GM13977 (cell line): Measurements from ENCODE around the gene CDK3.

ENCODE experiments used
- DNase-seq: peaks from one replicate; pipeline ENCODE4 v3.0.0; 2012; ENCODE audit warnings: low spot score
- in situ Hi-C: fragments of 300-500 bp; cut with MboI; formaldehyde crosslinking; loops from one replicate; pipeline ENCODE4 v1.12.0; 2022; ENCODE audit warnings: low sequenced_read_pairs, low pct_unique_long_range_greater_than_20kb, mixed read lengths, inconsistent platforms; ENCODE audit not compliant: unreplicated experiment
- TF ChIP-seq, protein P1 (sequence below): IDR thresholded peaks from 2 replicates; pipeline ENCODE4 v1.5.1; 2012; ENCODE audit warnings: mild to moderate bottlenecking, control low read depth; ENCODE audit not compliant: insufficient read depth; ENCODE audit errors: extremely low read depth, missing control alignments

Gene CDK3

DNA sequence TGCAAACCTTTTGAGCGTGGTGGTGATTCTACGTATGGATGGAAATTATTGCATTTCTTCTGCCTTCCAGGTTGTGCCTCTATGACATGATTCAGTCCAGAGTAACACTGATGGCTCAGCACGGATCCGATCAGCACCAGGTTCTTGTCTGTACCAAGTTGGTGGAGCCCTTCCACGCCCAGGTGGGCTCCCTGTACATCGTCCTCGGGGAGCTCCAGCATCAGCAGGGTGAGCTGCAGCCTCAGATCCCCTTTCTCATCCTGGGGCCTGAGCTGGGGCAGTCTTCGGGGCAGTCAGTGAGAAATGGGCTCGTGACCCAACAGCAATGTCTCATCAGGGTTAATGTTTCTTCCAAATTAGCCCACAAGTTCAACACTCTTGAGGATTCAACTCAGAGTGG is 9.3 kb upstream of the CDK3 start:
- in situ Hi-C loops = no loop called here
- DNase-seq = no peak
- TF ChIP-seq, protein P1, sequence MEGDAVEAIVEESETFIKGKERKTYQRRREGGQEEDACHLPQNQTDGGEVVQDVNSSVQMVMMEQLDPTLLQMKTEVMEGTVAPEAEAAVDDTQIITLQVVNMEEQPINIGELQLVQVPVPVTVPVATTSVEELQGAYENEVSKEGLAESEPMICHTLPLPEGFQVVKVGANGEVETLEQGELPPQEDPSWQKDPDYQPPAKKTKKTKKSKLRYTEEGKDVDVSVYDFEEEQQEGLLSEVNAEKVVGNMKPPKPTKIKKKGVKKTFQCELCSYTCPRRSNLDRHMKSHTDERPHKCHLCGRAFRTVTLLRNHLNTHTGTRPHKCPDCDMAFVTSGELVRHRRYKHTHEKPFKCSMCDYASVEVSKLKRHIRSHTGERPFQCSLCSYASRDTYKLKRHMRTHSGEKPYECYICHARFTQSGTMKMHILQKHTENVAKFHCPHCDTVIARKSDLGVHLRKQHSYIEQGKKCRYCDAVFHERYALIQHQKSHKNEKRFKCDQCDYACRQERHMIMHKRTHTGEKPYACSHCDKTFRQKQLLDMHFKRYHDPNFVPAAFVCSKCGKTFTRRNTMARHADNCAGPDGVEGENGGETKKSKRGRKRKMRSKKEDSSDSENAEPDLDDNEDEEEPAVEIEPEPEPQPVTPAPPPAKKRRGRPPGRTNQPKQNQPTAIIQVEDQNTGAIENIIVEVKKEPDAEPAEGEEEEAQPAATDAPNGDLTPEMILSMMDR = no peak

DNA sequence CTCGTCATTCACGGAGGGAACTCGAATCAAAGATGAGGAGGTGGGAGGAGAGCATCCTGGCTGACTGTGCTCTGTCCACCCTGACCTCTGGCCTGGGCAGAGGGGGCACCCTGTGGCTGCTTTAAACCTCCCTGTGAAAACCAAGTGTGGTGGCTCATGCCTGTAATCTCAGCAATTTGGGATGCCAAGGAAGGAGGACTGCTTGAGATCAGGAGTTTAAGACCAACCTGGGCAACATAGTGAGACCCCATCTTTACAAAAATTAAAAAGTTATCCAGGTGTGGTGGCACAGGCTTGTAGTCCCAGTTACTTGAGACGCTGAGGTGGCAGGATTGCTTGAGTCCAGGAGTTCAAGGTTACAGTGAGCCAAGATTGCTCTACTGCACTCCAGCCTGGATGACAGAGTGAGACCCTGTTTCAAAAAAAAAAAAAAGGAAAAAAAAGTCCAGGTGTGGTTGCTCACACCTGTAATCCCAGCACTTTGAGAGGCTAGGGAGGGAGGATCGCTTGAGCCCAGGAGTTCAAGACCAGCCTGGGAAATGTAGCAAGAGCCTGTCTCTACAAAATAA is 5.8 kb upstream of the CDK3 start:
- in situ Hi-C loops = no loop called here
- no peak for DNase-seq
- TF ChIP-seq, protein P1 = no peak

- TF ChIP-seq, protein P1 = no peak
- in situ Hi-C loops = no loop called here
- no peak for DNase-seq
Measured at GRCh38 chr17:75995385-75995925, 5.2 kb upstream of the CDK3 start.

DNA sequence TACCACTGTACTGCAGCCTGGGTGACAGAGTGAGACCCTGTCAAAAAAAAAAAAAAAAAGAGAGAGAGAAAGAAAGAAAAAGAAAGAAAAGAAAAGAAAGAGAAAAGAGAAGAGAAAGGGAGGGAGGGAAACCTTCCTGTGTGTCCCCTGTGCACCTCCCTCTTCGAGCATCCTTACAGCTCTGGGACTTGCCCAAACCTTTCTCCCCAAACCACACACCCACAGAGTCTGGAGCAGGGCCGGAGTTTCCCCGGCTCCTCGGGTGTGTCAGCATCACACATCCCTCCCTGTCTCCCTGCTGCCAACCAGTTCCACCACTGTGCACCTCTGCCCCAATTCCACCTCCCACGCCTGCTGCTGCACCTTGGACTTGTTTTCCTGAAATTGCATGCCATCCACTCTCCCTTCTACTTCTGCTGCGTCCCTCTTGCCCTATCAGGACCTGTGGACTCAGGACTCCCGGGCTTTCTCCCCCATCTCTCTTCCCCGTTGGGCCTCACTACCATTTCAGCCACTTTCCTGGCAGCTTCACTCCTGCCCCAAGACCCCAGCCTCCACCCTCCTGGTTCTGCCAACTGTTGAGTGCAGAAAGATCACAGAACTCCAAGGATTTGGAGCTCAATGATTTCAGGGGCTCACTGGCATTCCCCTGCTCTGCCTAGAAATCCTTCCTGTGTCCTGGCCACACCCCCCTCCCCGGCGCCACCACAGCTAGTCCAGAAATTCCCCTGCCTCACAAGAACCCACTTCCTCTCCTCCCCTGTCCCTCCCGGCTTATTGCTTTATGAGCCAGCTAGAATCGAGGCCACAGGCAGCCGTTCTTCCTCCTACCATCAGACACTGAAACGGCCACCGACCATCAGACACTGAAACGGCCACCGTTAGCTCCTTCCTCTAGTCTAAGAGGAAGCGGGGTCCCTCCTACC is 3.7 kb upstream of the CDK3 start:
- peak; percentile 70 for DNase-seq

DNA sequence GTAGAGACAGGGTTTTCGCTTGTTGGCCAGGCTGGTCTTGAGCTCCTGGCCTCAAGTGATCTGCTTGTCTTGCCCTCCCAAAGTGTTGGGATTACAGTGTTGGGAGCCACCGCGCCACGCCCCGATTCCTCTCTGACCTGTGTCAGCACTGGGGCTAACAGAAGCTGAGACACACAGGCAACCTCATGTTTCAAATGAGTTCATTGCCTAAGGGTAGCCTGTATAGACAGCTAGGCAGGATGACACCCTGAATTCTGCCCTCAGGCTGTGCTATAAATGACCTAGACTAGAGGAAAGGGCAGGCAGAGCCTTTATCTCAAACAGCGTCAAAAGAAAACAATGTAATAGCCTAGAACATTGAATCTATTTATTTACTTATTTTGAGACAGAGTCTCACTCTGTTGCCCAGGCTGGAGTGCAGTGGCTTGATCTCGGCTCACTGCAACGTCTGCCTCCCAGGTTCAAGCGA is 2.3 kb upstream of the CDK3 start:
- TF ChIP-seq, protein P1 = no peak
- DNase-seq = peak; percentile 14
- in situ Hi-C loops = no loop called here

More for the DNA sequence above, 3.7 kb upstream of the CDK3 start:
- in situ Hi-C loops = no loop called here
- TF ChIP-seq, protein P1 = no peak

- in situ Hi-C loops = loop anchor here (10.0 kb wide), 1 partner anchor 95 kb away; the partner anchor contains the start of gene MRPL38
- TF ChIP-seq, protein P1 = peak; percentile 92
Measured at GRCh38 chr17:76000016-76000754, 470 bp upstream of the CDK3 start.

More at GRCh38 chr17:76000016-76000754, 470 bp upstream of the CDK3 start:
- DNase-seq = peak; percentile 85
